SK-N-MC (cell line): ENCODE measurements around the gene SMAP1.

Source experiments
- DNase-seq: peaks from one replicate; pipeline ENCODE4 v3.0.0-alpha.2; 2011; ENCODE audit warnings: low read depth, low spot score
- H3K27ac ChIP-seq: fragments of 200-600 bp; sonication (generic); 2 replicates; pipeline ENCODE4 v1.5.1; 2016; ENCODE audit warnings: mixed run types
- H3K36me3 ChIP-seq: fragments of 200-600 bp; sonication (generic); 2 replicates; pipeline ENCODE4 v1.6.1; 2017; ENCODE audit warnings: antibody characterized with exemption, low read length, mixed read lengths; ENCODE audit not compliant: insufficient read depth
- H3K4me3 ChIP-seq: fragments of 200-600 bp; sonication (generic); 2 replicates; pipeline ENCODE4 v1.5.1; 2016
- H3K9ac ChIP-seq: fragments of 200-600 bp; sonication (generic); 2 replicates; pipeline ENCODE4 v1.8.0; 2017; ENCODE audit warnings: mixed run types, mixed read lengths; ENCODE audit not compliant: insufficient read length
- H3K9me3 ChIP-seq: fragments of 200-600 bp; sonication (generic); 2 replicates; pipeline ENCODE4 v1.6.1; 2017; ENCODE audit warnings: low read depth, mild to moderate bottlenecking, antibody characterized with exemption, low read length, moderate library complexity, mixed read lengths
- EZH2 ChIP-seq: fragments of 200-600 bp; sonication (generic); IDR thresholded peaks from one replicate; pipeline ENCODE4 v1.6.1; 2017; ENCODE audit warnings: antibody characterized with exemption
- FOXP2 ChIP-seq: optimal IDR thresholded peaks from 2 replicates; pipeline ENCODE3; 2011; ENCODE audit warnings: mild to moderate bottlenecking, moderate library complexity; ENCODE audit not compliant: insufficient read depth; ENCODE audit errors: extremely low read length, control extremely low read depth
- POLR2AphosphoS5 ChIP-seq: IDR thresholded peaks from 2 replicates; pipeline ENCODE4 v1.6.1; 2012; ENCODE audit warnings: mild to moderate bottlenecking, low read depth, low read length, borderline replicate concordance

SMAP1 gene

DNA sequence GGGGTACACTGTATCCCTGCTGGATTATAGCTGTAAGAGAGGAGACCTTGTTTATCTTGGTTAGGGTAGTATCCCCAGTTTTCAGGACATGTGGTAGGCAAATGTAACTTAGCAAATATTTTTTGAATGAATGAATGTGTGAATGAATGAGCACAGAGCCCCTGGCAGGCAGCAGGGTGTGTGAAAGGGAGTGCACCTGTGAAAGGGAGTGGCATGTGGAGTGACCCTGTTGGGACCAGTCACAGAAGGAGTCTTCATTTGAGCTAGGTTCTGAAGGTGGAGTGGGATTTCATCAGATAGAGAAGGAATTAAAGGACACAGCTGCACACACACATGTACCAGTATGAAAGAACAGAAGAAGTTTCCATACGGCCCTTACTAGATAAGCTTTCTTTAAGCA is 4.9 kb downstream of the SMAP1 start:
- Histone ChIP-seq H3K9ac (no peak overlapping the region), H3K4me3 (no peak overlapping the region), H3K27ac (no peak overlapping the region), H3K9me3 (no peaks in the 10 kb centered on the region), H3K36me3 (no peaks in the 10 kb centered on the region)
- DNase-seq = no peak
- TF ChIP-seq POLR2AphosphoS5 (no peak), EZH2 (no peak), FOXP2 (no peak)

DNA sequence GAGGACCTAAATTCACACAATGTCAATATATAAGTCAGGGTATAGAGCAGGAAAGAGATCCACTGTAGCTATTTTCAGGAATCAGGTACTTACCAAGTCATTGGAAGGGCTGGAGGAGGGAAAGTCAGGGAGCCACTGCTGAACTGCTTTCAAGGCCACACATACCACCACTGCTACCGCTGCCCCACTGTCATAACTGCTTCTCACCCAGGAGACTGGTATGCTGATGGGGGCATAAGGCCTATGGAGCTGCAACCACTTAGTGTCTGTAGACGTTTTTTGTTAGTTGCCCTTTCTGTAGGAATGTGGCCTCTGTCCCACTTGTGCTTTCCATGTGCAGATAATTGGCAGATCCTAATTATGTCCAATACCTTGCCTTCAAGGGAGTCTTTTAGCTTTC is 5.4 kb downstream of the SMAP1 start:
- H3K9me3 ChIP-seq = no peaks in the 10 kb centered on the region
- no peak overlapping the region for H3K4me3 ChIP-seq
- TF ChIP-seq FOXP2 (no peak), EZH2 (no peak), POLR2AphosphoS5 (no peak)
- no peak for DNase-seq
- no peaks in the 10 kb centered on the region for H3K36me3 ChIP-seq
- no peak overlapping the region for H3K9ac ChIP-seq
- no peak overlapping the region for H3K27ac ChIP-seq

DNA sequence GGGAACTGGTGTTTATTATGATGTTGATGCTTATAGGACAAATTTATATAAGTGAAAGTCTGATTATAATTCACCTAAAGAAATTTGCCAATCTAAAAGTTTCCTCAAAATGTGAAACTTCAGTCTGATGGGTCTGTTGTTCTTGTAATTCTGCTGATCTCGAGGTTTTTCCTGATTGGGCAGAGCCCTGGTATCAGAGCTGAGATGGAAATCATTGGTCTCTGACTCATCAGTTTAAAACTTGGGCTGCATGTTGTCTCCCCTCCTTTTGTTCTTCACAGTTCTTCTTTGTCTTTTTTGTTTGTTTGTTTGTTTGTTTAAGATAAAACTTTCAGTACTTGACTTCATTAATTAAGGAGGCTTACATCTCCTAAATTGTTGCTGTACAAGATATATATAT is 5.9 kb downstream of the SMAP1 start:
- H3K9ac ChIP-seq = no peak overlapping the region
- no peak for DNase-seq
- TF ChIP-seq EZH2 = no peak
- no peak for TF ChIP-seq POLR2AphosphoS5
- TF ChIP-seq FOXP2 = no peak

DNA sequence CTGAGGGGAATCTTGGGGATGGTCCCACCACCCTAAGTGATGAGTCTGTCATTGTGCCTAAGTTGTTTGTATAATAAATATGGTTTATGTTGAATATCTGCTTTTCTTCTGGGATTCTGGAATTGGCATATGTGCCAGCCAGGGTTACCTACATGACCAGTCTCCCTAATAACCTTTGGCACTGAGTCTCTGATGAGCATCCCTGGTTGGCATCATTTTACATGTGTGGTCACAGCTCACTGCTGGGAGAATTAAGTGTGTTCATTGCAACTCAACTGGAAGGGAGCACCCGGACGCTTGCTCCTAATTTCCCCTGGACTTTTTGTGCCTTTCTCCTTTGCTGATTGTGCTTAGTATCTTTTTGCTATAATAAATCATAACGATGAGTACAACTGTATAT is 8.1 kb downstream of the SMAP1 start:
- TF ChIP-seq EZH2 (no peak), POLR2AphosphoS5 (no peak), FOXP2 (no peak)
- DNase-seq = no peak
- H3K36me3 ChIP-seq = no peaks in the 10 kb centered on the region
- no peak overlapping the region for H3K27ac ChIP-seq
- no peaks in the 10 kb centered on the region for H3K9me3 ChIP-seq
- H3K4me3 ChIP-seq = no peak overlapping the region
- no peak overlapping the region for H3K9ac ChIP-seq

More for the DNA sequence above, 5.9 kb downstream of the SMAP1 start:
- no peaks in the 10 kb centered on the region for H3K36me3 ChIP-seq
- H3K4me3 ChIP-seq = no peak overlapping the region
- H3K9me3 ChIP-seq = no peaks in the 10 kb centered on the region
- no peak overlapping the region for H3K27ac ChIP-seq

DNA sequence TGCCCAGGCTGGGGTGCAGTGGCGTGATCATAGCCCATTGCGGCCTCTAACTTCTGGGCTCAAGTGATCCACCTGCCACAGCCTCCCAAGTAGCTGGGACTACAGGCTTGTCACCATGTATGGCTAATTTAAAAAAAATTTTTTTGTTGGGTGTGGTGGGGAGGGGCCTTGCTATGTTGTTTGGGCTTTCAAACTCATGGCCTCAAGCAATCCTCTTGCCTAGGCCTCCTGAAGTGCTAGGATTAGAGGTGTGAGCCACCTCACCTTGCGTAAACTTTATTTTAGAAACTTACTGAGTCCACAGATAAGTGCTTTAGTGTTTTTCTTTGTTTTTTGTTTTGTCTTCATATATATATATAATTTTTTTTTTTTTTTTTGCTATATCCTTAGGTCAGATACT is 9.1 kb downstream of the SMAP1 start:
- no peak for DNase-seq
- TF ChIP-seq FOXP2 = no peak
- no peaks in the 10 kb centered on the region for H3K36me3 ChIP-seq
- H3K9ac ChIP-seq = no peak overlapping the region
- no peaks in the 10 kb centered on the region for H3K9me3 ChIP-seq
- H3K27ac ChIP-seq = no peak overlapping the region
- H3K4me3 ChIP-seq = no peak overlapping the region

DNA sequence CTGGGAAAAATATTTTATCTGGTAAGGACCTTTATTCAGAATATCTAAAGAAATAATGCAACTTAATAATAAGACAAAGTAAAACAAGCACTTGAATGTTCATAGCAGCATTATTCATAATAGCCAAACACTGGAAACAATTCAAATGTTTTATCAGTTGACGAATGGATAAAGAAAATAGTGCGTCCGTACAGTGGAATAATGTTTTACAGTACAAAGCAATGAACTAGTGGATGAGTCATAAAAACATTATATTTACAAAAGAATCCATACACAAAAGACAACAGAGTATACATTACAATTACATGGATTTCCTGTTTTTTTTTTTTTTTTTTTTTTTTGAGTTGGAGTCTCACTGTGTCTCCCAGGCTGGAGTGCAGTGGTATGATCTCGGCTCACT is 12.7 kb downstream of the SMAP1 start:
- no peak for DNase-seq
- Histone ChIP-seq H3K9me3 (no peaks in the 10 kb centered on the region), H3K27ac (no peak overlapping the region), H3K36me3 (no peaks in the 10 kb centered on the region), H3K4me3 (no peak overlapping the region), H3K9ac (no peak overlapping the region)
- no peak for TF ChIP-seq FOXP2

DNA sequence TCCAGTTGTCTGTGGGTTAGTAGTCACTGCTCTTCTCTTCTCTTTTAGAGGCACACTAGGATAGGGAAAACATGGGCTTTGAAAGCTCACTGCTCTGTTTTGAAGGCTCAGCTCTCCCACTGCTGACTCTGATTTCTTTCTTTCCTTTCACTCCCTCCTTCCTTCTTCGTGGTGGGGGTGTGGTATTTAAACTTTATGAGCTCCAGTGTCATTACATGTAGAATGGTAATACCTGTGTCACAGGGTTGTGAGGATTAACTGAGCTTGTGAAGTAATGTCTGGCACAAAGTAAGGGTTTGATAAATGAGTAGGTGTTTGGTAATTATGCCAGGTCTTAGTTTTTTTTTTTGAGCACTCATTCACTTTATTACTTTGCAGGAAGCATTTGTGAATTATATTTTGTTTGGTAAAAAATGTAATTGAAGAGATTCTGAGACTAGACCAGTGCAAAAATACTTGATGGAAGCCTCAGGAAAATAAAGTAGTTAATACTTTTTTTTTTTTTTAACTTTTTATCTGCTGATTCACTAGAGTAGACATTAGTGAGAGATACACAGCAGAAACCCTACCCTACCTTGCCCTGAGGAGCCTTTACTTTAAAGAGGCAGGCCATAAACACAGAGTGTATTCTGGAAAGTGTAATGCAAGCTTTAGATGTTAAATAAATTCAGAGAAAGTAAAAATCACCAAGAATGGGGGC is 17.3 kb downstream of the SMAP1 start:
- DNase-seq = no peak
- H3K9ac ChIP-seq = peak overlapping the region; percentile 38
- no peaks in the 10 kb centered on the region for H3K36me3 ChIP-seq

DNA sequence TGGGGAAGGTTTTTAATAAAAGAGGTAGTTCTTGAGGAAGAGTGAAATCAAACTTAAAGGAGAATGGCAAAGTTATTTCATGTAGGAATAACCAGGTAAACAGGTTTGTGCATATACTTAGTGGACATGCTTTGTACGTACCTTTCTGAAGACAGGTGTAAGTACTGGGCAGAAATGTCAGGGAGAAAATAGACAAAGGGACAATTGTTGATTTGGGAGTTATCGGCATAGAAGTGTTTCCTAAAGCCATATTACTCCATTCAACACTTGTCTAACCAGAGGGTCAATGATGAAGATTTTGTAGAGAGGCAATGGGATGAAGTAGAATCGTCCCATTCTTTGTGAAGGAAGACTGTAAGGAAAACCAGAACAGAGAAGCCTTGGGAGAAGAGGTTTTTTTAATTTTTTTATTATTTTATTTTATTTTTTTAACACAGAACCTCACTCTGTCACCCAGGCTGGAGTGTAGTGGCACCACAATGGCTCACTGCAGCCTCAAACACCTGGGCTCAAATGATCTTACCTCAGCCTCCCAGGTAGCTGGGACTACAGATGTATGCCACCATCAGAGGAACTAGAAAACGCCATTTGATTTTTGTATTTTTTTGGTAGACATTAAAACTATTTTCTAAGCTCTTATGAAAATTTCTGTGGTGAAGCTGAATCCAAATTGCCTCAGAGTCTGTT is 18.0 kb downstream of the SMAP1 start:
- peak overlapping the region; percentile 38 for H3K9ac ChIP-seq
- DNase-seq = no peak
- 0 out of 2 replicates have a peak overlapping the region, but pooled peaks have one; percentile 5 for H3K27ac ChIP-seq
- H3K36me3 ChIP-seq = no peaks in the 10 kb centered on the region
- H3K9me3 ChIP-seq = no peaks in the 10 kb centered on the region; the same call in 1 of the 2 replicates
- TF ChIP-seq EZH2 (no peak), FOXP2 (no peak), POLR2AphosphoS5 (no peak)
- H3K4me3 ChIP-seq = no peak overlapping the region

More for the DNA sequence above, 17.3 kb downstream of the SMAP1 start:
- Histone ChIP-seq H3K9me3 (no peaks in the 10 kb centered on the region), H3K27ac (0 out of 2 replicates have a peak overlapping the region, but pooled peaks have one; percentile 5), H3K4me3 (0 out of 2 replicates have a peak overlapping the region, but pooled peaks have one; percentile 6)
- TF ChIP-seq POLR2AphosphoS5 (no peak), FOXP2 (no peak), EZH2 (no peak)

DNA sequence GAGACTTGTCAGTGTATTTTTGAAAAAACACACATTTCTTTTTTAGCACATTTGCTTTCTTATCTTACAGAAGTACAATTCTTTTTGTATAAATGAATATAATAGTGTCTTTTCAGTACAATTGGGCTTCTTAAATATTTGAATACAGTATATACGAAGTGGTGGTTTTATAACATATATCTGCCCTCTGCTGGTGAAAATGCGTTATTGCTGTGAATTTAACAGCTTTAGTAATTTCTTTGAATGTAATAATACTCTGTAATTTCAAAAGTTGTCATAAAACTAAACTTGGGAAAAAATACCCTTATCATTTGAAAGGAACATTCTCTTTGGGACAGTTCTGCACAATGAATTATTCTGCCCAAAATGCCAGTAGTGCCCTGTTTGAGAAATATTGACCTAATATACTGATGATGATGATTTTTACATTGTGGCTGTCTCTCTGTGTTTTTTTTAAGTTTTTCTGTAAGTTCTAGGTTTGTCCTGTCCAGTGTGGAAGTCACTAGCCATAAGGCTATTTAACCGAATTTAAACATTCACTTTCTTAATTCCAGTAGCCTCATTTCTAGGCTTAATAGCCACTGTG is 19.0 kb downstream of the SMAP1 start:
- H3K27ac ChIP-seq = no peak overlapping the region
- no peaks in the 10 kb centered on the region for H3K36me3 ChIP-seq
- no peak for TF ChIP-seq POLR2AphosphoS5
- no peak for TF ChIP-seq FOXP2
- TF ChIP-seq EZH2 = no peak
- no peaks in the 10 kb centered on the region; the same call in 1 of the 2 replicates for H3K9me3 ChIP-seq
- H3K4me3 ChIP-seq = no peak overlapping the region
- DNase-seq = peak; percentile 40
- no peak overlapping the region for H3K9ac ChIP-seq
